GM11168 (cell line): ENCODE data around the gene SCYL1.

Experiments used
- in situ Hi-C: fragments of 300-500 bp; cut with MboI; formaldehyde crosslinking; loops from one replicate; pipeline ENCODE4 v1.12.0; 2022; ENCODE audit warnings: low sequenced_read_pairs; ENCODE audit not compliant: unreplicated experiment

Gene SCYL1

GRCh38 chr11:65549096-65549495 lies 24.2 kb downstream of the SCYL1 start:
- in situ Hi-C loops, result no loop called here

- in situ Hi-C loops, result no loop called here
Observed at GRCh38 chr11:65551572-65552387, 26.9 kb downstream of the SCYL1 start.

- in situ Hi-C loops, result no loop called here
Observed at GRCh38 chr11:65552388-65552951, 27.6 kb downstream of the SCYL1 start.

- in situ Hi-C loops, result no loop called here
Observed at GRCh38 chr11:65553301-65554001, 28.6 kb downstream of the SCYL1 start.

- in situ Hi-C loops, result no loop called here
Observed at GRCh38 chr11:65554057-65554818, 29.4 kb downstream of the SCYL1 start.

GRCh38 chr11:65554842-65555430 lies 30.1 kb downstream of the SCYL1 start:
- in situ Hi-C loops, result no loop called here

GRCh38 chr11:65555693-65556231 lies 30.9 kb downstream of the SCYL1 start:
- in situ Hi-C loops, result no loop called here

- in situ Hi-C loops, result no loop called here
Observed at GRCh38 chr11:65556470-65557279, 31.8 kb downstream of the SCYL1 start.

GRCh38 chr11:65557280-65558001 lies 32.6 kb downstream of the SCYL1 start:
- in situ Hi-C loops, result no loop called here

- in situ Hi-C loops, result no loop called here
Observed at GRCh38 chr11:65558002-65558929, 33.4 kb downstream of the SCYL1 start, which contains the start of gene LTBP3. TSS of gene LTBP3 (minus strand) at chr11:65558359. CDS start at chr11:65557959, 400 bp downstream.

- in situ Hi-C loops, result no loop called here
Observed at GRCh38 chr11:65558930-65559509, 34.1 kb downstream of the SCYL1 start.

GRCh38 chr11:65559535-65559934 lies 34.7 kb downstream of the SCYL1 start:
- in situ Hi-C loops, result no loop called here

- in situ Hi-C loops, result no loop called here
Observed at GRCh38 chr11:65559951-65560537, 35.2 kb downstream of the SCYL1 start.

- in situ Hi-C loops, result no loop called here
Observed at GRCh38 chr11:65560555-65561418, 35.9 kb downstream of the SCYL1 start.

- in situ Hi-C loops, result no loop called here
Observed at GRCh38 chr11:65562020-65562419, 37.1 kb downstream of the SCYL1 start.

GRCh38 chr11:65562788-65563187 lies 37.9 kb downstream of the SCYL1 start:
- in situ Hi-C loops, result no loop called here
